NCI-H2107 treated with DMSO at 0.1 percent for 48 hours (cell line): ENCODE data around the gene AP2A2.

Experiments
- DNase-seq: peaks from one replicate; lab custom pipeline; 2025; ENCODE audit not compliant: unreplicated experiment; lab: John Stamatoyannopoulos, UW

The AP2A2 gene

DNA sequence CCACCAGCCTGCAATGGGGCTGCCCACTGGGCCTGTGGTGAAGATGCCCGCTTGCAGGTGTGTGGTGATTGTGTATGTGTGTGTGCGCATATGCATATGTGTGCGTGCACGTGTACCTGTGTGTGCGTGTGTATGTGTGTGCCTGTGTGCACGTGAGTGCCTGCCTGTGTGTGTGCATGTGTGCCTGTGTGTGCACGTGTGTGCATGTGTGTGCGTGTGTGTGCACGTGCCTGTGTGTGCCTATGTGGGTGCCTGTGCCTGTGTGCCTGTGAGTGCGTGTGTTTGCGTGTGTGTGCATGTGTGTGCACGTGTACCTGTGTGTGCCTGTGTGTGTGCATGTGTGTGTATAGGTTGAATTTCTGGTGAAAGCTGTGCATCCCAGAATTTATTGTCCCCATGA is 113.3 kb downstream of the AP2A2 start:
- no peak for DNase-seq

DNA sequence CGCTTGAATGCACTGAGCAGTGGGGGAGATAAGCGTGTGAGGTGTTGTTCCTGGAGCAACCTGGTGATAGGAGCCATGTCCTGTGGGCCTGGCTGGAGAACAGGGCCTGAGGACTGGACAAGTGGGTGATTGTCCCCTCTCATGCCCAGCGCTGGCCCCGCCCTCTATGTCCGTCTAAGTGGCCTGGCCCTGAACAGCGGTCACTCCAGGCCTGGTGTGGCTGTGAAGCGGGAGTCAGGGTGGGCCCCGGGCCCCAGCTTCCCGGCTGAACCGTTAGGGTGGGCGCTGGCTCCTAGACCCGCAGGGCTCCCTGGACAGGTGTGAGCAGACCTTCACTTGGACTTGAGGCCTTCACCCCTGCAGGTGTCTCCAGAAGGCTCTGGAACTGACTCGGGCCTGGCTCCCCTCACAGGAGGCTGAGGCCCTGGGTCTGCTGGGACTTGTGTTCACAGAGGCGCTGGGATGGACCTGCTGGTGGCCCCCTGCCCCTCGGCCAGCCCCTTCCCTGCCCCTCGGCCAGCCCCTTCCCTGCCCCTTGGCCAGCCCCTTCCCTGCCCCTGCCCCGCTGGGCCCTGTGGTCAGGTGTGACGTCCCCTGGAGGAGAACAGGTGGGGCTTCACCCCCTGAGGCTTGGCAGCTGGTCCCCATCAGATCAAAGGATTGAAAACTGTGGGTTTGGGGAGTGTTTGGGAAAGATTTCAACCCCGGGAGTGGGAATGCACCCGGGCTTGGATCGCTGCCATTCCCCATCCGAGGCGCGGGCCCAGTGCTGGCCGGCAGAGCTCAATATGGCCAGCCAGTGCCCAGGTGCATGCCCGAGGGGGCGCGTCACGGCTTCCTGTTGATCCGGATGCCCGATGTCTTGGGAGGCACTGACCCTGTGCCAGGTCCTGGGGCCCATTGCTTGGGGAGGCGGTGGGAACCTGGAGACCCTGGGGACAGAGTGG is 114.1 kb downstream of the AP2A2 start:
- DNase-seq = no peak

DNA sequence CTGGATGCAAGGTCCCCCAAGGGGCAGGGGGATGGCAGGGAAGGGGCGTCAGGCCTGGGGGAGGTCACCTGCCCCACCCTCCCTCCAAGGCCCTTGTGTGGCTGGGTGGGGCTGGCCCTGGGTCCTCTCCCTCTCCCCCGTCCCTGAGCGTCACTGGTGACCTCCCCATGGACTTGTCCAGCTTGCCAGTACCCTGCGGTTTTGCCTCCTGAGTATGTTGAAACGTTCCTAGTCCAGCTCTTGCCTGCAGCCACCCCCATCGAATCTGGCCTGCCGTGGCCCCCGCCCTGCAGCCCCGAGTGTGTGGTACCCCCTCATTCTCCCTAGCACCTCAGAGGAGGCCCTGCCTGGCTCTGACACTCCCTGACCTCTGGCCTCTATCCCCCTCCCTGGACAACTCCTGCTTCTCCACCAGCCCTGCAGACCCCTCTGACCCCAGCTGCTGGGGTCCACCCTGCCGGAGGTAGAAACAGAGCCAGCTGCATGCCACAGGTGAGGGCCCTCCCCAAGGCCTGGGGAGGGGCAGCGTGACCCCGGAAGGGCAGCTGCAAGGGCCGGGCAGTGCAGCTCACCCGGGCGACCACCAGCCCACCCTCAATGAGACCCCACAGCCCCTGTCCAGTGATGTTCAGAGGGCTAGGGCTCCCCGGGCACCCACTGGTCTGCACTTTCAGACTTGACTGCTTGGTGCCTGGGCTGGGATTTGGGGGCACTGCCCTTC is 114.9 kb downstream of the AP2A2 start:
- DNase-seq = no peak

DNA sequence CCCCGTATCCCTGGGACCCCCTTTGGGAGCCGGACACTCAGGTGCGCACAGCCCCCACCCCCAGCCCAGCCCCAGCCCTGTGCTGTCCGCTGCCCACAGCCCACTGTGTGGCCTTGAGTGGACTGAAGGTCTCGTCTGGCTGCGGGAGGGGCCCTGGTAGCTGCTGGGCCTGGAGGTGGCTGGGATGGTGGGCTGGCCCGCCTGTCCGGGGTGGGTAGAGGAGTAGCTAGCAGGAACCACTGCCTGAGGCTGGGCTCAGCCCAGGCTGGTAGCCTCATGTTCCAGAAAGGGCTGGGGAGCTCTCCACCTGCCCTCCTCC is 115.4 kb downstream of the AP2A2 start:
- DNase-seq = no peak

DNA sequence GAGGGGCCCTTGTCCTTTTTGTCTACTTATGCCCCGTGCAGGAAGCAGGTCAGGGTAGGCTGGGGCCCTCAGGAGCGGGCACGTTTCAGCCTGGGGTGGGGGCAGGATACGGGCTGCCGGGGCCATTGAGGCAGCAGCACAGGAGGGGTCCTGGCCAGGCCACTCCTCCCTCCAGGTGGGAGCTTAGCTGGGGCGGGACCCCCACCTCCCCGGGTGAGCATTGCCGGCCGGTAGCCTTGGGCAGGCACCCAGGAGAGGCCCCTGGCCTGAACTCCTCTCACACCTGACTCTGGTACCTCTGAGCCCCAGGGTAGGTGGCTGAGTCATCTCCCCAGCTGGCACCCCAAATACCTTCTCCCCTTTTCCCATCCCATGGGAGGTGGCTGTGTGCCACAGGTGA is 115.8 kb downstream of the AP2A2 start:
- no peak for DNase-seq

DNA sequence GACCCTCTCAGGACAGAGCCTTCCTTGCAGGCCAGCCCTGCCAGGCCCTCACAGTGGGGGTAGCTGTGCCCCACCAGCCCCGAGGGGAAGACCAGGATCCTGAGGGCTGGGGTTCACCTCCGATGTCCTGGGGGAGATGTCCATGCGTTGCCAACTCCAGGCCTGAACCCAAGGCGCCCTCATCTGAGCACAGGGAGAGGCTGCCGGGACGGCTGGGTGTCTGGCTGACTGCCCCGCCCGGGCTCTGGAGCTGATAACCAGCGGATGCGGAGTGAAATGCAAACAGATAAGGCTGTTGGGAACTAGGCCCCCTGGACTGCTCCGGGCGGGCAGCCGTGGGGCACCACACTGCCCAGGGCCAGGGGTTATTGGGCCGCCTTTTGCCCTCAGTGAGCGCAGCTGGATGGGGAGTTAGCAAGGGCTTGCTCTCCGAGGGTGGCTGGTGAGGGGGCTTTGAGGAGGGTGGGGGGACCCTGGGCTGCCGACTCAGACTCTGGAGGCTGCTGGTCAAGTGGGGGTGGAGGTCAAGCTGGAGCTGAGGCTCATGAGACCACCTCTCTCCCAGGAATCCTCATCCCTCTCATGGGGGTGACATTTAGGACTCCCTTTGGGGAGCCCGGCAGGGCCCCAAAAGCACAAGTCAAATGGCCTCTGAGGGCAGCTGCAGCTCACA is 116.4 kb downstream of the AP2A2 start:
- no peak for DNase-seq

DNA sequence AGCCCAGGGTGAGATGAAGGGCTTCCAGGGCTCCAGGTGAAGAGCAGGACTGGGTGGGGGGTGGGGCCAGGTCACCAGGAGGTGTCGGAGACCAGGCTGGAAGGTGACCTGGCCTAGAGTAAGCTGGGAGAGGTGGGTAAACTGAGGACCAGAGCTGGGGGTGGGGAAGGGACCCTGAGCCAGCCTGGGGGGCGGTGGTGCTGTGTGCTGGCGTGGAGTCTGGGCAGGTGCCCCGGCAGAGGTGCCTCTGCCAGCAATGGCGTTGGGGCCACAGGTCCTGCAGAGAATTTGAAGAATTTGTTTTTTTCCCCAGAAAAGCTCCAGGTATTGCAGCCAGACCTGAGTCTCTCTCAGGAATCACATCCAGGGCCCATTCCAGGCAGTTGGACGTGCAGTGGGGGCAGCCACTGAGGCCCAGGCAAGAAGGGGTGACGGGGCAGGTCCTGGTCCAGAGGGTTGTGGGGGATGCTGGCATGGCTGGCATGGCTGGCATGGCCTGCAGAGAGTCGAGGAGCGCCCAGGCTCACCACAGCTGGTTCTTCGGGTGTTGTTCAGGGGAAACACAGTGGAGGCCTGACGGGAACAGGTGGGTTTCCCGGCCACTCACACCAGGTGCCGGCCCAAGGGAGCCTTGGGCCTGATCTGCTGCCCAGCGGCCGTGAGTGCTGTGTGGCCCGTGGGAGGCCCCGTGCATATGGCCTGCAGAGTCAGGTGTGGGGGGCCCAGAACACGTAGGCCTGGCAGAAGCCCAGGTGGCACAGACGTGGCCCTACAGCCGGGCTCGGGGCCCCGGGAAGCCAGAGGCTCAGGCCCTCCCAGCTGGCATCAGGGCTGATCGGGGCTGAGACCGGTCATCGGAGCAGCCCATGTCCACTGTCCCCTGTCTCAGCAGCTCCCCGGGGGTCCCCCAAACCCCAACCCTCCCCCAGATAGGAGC is 117.2 kb downstream of the AP2A2 start:
- DNase-seq = no peak

DNA sequence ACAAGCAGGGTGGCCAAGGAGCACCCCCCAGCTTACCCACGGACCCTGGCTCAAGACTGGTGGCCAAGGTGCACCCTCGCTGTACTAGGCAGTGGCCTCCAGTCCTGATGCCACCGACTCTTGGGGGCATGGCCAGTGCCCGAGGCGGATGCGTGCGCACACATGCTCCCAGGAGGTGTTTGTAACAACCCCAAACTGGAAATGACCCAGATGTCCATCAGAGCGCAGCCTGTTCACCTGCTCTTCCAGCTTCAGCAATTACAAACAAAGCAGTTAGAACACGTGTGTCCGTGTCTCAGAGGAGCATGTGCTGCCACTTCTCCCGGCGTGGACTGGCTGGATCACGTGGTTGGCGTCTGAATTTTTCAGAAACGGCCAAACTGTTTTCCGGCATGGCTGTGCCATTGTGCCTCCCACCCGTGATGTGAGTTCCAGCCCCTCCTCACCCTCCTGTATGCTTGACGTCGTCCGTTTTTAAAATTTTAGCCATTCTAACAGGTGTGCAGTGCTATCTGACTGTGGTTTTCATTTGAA is 118.0 kb downstream of the AP2A2 start:
- no peak for DNase-seq

DNA sequence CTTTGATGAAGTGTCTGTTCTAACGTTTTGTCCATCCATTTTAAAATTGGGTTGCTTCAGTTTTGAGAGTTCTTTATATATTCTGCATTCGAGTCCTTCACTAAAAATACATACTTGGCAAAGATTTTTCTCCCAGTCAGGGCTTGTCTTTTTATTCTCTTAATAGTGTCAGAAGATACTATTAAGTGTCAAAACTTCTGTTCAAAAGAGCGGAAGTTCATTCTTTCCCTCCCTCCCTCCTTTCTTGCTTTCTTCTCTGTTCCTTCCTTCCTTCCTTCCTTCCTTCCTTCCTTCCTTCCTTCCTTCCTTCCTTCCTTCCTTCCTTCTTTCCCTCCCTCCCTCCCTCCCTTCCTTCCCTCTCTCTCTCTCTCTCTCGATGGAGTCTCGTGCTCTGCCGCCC is 118.5 kb downstream of the AP2A2 start:
- no peak for DNase-seq

DNA sequence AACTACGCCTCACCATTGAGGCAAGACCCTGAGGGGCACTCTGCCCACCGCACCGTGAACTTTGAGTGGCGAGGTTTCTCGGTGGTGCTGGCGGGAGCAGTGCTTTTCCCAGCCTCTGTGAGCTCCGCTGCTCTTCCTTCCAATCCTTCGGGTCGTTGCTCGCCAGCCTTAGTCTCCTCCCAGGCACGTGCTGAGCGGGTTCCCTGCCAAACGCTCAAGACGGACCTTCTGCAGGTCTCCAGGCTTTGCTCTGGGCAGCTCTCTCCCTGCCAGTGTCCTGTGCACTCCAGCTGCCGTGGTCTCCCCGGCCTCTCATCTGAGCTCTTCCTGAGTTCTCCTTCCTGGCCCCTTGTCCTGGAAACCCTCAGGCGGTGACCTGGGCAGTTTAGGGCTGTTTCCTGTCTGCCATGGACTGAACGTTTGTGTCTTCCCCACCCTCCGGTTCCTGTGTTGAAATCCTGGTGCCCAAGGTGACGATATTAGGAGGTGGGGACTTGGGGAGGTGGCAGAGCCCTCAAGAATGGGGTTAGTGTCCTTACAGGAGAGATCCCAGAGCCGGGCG is 122.0 kb downstream of the AP2A2 start:
- no peak for DNase-seq

DNA sequence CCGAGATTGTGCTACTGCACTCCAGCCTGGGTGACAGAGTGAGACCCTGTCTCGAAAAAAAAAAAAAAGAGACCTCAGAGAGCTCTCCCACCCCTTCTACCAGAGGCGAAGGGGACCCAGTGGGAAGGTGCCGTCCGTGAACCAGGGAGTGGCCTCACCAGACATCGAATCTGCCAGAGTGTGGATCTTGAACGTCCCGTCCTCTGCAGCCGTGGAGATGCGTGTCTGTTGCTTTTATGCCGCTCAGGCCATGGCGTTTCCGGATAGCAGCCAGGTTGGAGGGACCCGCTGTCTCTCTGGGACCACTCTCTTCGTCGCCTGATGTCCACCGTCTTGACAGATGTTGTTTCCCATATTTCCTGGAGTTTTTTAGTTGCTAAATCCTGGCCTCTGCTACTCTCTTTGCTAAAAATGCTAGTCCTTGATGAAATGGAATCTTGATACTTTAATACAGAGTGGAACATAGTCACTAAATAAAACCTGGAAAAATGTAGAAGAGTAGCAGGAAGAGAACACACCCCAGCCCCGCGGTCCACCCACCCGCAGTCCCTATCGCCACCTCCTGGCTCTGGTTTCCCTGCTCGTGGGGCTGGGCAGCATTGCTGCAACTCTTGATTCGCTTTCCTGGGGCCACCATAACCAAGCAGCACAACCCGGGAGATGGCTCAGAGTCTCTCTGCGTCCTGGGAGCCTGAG is 122.9 kb downstream of the AP2A2 start:
- no peak for DNase-seq

DNA sequence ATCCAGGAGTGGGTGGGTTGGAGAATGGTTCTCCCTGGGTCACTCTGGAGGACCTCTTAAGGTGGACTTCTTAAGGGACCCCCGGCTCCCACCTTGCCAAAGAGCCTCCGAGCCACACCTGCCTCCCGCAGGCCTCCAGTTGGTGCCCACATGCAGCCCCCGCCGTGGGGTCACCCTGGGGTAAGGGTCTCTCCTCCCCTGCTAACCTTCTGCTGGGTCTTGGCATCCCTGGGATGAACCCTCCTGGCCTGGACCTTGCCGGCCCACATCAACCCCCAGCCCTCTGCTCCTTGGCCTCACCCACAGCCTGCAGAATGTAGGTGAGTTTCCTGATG is 123.4 kb downstream of the AP2A2 start:
- DNase-seq = no peak

DNA sequence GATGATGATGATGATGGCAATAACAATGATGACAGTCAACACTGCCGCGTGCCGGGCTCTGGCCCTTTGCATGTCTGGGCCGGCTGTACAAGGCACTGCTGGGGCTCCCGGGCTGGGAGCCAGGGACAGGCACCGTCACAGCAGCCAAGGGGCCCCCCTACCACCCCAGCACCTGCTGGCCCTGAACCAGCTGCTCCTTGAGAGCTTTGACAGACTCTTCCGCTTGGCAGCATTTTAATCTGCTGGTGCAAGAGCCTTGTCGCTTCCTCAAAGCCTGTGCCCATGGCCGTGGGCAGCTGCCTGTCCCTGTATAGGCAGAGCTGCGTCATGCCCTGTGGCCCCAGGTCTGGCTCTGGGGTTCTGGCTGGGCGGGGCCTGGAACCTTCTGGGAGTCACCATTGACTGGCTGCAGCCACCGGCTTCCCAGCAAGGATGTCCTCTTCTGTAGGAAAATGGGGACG is 123.8 kb downstream of the AP2A2 start:
- DNase-seq = no peak

DNA sequence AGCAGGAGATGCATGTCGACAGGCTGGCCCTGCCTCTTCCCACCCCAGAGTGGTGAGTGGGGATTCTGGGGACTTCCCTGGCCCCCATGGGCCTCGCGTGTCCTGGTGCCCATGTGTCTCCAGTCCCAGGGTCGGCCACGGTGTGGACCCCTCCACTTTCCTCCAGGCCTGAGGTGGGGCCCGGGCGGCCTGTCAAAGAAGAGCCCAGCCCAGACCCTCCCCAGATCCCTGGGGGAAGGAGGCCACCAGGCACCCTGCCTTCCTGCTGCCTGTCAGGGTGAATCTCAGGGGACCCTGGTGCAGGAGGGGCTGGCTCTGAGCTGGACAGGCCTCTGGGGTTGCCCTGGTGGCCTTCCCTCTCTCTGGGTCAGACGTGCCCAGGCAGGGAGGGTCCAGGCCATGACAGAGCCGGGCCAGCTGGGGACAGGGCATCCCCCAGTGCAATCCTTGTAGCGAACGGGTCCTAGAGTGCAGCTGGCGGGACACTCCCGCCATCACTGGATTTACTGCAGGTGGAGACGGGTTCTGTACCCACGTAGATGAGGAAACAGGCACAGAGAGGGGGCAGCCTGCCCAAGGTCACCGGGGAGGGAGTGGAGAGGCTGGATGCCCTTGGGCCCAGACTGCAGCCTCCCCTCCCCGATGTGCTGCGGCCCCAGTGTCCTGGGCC is 124.4 kb downstream of the AP2A2 start:
- DNase-seq = no peak

DNA sequence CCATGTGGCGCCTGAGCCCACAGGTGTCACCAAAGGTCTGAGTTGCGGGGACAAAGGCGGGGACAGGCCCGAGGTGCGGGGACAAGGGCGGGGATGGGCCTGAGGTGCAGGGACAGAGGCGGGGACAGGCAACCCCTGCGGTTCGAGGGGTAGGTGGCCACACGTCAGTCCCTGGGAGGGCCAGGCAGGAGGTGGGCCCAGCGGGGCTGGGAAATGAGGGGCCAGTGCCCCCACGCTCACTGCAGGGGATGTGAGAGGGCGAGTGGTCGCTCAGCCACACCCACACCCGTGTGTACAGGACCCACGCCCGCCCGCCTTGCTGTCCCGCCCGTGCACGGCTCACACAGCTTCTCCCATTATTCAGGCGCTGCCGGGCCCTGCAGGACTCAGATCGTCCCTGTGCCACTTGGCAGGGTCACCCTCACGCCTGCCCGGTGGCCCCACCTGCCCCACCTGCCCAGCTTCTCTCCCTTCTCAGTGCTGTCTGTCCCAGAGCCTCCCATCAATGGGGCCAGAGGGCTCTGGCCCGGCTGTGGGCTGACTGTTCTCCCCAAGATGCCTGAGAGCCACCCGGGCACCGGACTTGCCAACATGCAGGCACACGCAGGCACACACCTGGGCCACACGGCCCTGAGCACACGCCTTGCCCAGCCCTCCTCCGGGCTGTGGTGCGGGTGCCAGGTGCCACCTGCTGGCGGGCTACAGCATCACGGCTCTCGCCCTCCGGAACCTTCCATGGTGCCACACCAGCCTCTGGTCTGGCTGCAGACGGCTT is 125.1 kb downstream of the AP2A2 start:
- DNase-seq = peak; percentile 60

DNA sequence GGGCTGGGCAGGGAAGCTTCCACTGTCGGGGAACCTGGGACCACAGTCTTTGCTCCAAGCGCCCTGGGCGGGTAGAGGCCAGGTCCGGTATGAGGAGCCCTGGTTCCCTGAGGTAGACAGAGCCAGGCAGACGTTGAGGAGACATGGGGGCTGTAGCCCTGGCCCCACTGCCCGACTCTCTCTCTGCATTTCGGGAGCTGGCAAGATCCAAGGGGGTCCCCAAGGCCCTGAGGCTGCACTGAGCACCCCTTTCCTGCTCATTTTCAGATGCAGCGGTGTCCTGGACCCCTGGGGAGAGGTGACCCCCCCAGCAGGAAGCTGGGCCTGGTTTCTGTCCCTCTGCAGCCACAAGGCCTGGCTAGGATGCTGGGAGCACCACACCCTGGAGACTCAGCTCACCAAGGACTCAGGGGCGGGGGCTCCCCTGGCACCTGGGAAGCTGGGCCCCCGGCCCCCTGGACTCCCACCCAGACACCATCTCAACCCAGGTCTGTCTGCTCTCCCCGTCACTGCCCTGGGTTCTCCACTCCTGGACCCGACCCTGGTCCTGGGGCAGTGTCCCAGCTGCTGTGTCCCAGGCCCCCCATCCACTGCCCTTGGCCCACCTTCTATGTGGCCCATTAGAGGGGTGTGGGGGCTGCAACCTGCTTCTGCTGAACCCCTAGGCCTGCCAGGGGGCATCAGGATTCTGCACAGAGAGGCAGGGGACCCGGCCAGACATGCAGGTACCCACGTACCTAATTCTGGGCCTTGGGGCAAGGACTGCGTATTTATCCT is 125.9 kb downstream of the AP2A2 start:
- no peak for DNase-seq

DNA sequence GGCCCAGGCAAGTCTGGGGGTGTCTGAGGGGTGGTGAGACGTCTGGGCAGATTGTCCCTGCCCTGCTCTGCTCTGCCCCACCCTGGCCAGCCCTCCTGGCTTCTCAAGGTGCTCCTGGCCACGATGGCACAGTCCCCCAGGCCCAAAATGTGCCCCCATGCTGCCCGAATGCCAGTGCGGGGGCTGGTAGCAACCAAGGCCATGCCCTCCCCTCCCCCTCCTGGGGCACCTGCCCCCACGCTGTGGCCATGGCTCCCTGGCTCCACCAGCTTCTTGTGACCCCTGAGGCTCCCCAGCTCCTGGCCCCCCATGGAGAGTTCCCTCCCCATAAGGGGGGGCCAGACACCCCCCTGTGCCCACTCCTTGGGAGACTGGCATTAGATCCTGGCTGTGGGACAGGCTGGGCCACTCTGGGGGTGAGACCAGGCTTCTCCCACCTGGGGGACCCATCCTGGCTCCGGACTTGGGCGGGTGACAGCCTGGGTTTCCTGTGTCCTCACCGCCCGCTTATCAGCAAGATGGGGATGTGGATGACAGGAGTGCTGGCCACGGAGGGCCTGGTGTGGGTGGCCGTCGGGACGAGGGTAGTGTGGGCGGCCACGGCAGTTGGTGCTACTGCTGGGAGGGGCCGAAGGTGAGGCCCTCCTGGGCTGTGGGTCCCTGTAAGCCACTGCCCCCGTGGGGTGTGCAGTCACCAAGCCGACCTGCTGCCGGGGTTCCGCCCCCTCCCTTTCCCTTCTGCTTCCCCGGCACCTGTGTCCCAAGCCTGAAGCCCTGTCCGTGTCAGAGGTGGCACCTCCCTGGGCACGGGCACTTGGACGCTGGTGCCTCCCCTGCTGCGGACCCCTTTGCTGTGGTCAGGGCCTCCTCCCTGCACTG is 126.7 kb downstream of the AP2A2 start:
- DNase-seq = no peak
